ENCODE measurements around the gene FBXO36.
A peak's percentile ranks its signal among the peaks of the same experiment; 100 is the strongest.

The FBXO36 gene, protein sequence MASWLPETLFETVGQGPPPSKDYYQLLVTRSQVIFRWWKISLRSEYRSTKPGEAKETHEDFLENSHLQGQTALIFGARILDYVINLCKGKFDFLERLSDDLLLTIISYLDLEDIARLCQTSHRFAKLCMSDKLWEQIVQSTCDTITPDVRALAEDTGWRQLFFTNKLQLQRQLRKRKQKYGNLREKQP

DNA sequence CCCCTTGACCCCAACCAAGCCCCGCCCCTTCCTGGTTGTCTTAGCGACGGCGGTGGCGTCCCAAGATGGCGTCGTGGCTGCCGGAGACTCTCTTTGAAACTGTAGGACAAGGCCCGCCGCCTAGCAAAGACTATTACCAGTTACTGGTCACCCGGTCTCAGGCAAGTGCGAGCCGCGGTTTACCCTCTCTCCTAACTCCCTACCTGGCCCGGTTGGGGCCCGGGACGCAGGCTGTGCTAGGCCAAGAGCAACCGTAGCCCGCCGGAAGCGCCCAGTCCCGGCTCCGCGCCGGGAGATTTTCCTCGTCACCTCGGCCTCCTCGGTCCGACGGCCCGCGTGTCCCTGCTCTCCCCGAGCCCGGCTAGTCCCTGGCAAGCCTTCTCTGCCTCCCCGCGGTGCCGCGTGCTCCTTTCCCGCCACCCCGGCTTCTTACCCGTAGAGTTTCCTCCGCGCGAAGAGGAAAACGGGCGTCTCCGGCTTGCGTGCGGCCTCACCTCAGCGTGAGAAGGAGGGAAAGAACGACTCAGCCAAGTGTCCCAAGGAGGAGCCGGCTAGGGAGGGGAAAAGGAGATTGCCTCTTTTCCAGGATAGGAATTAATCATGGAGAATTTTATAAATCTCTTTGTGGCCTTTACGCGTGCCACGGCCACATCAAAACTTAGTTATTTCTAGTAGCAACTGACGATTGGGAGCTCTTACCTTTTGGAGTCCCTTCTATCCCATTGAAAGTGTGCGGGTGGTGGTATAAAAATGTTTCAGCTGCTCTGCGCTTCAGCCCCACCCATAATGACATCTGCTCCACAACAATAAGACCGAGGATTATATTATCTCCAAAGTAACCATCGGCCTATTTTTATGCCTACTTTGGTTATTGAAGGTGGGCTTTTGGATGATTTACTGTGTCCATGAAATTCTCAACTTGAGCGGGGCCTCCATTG lies at the start of gene FBXO36:
Gene FBXO36 (plus strand): TSS at position 55 of the 938 bp plus-strand sequence. CDS start 11 bp downstream, at position 66.
- H3K36me3 Mint-ChIP-seq (ENCODE audit: low read depth) = peaks cover 19% of the 10 kb centered on the region
- H3K4me3 Mint-ChIP-seq = peak within 1 kb of the TSS; percentile 98
- peaks cover 51% of the 10 kb centered on the region for H3K4me1 Mint-ChIP-seq
- DNase-seq (peak; percentile 91), ATAC-seq (peak; percentile 60)
- peaks cover 4% of the 10 kb centered on the region for H3K9me3 Mint-ChIP-seq
- H3K27ac Mint-ChIP-seq = peak within 1 kb of the TSS; percentile 99
- no peaks in the 10 kb centered on the region for H3K27me3 Mint-ChIP-seq

DNA sequence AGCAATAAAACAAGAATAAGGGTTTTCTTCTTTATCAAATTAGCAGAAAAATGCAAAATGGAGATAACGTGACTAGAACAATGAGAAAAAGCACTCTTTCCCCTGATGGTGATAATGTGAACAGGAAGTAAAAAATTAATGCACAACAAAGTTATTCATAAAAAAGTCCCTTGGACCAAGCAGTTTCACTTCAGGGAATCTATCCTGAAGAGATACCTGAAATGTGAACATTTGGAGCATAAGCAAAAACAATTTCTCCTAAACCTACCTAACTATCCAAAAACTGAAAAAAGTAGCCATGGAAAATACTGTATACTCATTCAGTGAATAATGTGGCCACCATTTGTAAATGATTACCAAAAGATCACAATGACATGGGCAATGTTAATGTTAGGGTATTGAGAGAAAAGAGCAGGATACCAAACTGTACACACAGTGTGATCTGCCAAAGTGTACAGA lies 49.2 kb upstream of the FBXO36 start:
- no peaks in the 10 kb centered on the region for H3K27me3 Mint-ChIP-seq
- DNase-seq (no peak), ATAC-seq (peak; percentile 46)
- H3K4me3 Mint-ChIP-seq = no peak overlapping the region
- H3K27ac Mint-ChIP-seq = peak overlapping the region; percentile 76
- H3K36me3 Mint-ChIP-seq (ENCODE audit: low read depth) = peaks cover 53% of the 10 kb centered on the region
- peaks cover 28% of the 10 kb centered on the region for H3K4me1 Mint-ChIP-seq
- no peaks in the 10 kb centered on the region for H3K9me3 Mint-ChIP-seq

DNA sequence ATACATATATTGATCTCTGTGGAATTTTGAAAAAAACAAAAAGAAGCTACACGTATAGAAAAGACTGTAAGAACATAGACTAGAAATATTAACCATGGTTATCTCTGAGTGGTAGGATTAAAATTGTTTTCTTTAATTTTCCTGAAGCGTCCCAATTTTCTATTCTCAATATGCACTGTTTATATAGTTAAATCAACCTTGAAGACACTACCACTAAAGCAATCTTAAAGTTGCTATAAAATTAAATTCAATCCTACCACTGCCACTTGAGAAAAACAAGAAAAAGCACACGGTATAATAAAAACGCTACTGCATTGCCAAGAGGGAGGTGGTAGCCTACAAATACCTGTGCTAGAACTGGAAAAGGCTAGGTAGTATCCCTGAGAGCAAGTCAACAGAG lies 47.7 kb upstream of the FBXO36 start:
- ATAC-seq = no peak
- Mint-ChIP-seq H3K27me3 (no peaks in the 10 kb centered on the region), H3K9me3 (no peaks in the 10 kb centered on the region), H3K4me3 (no peak overlapping the region), H3K36me3 (ENCODE audit: low read depth) (peaks cover 51% of the 10 kb centered on the region), H3K27ac (no peak overlapping the region), H3K4me1 (peaks cover 22% of the 10 kb centered on the region)
- DNase-seq = no peak

DNA sequence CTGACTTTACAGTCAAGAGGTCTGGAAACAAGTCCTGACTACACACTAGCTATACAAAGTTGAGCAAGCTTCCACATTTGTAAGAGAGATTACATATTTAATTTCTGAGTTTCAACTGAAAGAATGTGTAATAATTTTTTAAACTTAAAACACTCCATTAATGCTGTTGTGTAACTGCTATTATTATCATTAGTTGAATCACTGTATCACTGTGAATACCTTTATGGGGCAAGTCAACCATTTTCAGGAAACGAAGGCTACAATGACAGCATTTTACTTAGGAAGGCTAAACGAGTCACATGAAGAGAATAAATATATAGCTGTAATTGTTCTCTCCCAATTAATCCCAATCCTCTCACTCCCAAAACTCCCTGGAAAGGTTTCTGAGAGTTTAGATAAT lies 46.8 kb upstream of the FBXO36 start:
- H3K27me3 Mint-ChIP-seq = no peaks in the 10 kb centered on the region
- no peak for DNase-seq
- peaks cover 19% of the 10 kb centered on the region for H3K4me1 Mint-ChIP-seq
- no peak for ATAC-seq
- no peak overlapping the region for H3K27ac Mint-ChIP-seq
- no peaks in the 10 kb centered on the region for H3K9me3 Mint-ChIP-seq
- H3K36me3 Mint-ChIP-seq (ENCODE audit: low read depth) = peaks cover 48% of the 10 kb centered on the region
- H3K4me3 Mint-ChIP-seq = no peak overlapping the region

DNA sequence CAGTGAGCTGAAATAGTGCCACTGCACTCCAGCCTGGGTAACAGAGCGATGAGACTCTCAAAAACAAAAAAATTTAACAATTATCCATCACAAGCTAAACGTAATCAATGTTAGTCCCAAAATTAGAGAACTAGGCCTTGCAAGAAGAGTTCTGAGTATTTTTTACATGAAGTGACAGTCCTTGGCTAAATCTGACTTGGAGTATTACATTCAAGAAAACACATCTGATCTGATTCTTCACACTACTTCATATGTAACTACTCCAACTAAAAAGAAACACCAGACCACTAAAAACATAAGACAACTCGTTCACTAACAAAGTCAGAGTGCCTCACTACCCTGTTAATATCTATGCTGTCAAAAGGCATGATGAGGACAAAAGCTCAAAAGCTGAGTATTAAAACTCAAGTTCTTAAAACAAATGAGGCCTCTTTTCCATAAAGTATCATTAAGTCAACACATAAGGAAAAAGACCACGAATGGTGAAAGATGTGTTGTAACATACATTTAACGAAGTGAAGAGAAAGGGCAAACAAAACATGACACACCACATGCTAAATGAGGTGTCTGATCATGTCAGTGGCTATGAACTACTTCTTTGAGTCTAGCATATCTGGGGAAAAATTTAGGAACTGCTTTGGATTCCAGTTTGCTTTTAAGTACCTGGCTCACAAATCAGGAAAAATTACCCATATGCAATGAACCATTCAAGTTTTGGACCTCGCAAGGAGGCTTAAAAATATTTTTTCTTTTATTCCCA lies 42.9 kb upstream of the FBXO36 start:
- Mint-ChIP-seq H3K9me3 (no peaks in the 10 kb centered on the region), H3K36me3 (ENCODE audit: low read depth) (peaks cover 29% of the 10 kb centered on the region), H3K27me3 (no peaks in the 10 kb centered on the region), H3K27ac (no peak overlapping the region), H3K4me3 (no peak overlapping the region), H3K4me1 (peaks cover 12% of the 10 kb centered on the region)
- ATAC-seq = no peak
- no peak for DNase-seq

DNA sequence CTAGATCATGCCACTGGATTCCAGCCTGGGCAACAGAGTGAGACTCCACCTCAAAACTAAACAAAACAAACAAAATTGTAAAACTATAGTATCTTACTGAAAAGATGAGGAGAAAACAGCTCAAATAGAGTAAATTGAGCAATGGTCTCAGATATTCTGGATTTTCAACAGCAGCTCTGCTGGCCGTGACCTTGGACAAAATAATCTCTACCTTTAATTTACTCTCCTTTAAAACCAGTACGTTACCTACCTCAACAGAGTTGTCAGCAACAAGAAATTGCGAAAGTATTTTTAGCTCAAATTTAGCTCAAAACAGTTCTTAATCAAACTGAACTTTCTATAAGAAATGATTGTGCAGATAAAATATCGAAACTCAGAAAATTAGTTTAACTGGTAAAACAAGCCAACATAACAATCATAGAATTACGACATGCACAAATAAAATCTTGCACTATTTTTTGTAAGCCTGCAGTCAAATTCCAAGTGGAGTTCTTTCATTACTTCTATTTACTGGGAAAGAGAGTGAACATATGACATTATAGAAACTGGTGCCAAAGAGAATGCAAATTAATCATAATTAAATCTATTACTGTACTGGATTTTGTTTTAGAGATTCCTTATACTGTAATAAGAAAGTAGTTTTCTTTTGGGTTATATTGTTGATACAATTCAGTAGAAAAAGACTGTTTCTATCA lies 41.3 kb upstream of the FBXO36 start:
- Mint-ChIP-seq H3K4me1 (peaks cover 22% of the 10 kb centered on the region), H3K36me3 (ENCODE audit: low read depth) (peaks cover 26% of the 10 kb centered on the region), H3K27me3 (no peaks in the 10 kb centered on the region), H3K27ac (no peak overlapping the region), H3K4me3 (no peak overlapping the region), H3K9me3 (no peaks in the 10 kb centered on the region)
- ATAC-seq (no peak), DNase-seq (no peak)

DNA sequence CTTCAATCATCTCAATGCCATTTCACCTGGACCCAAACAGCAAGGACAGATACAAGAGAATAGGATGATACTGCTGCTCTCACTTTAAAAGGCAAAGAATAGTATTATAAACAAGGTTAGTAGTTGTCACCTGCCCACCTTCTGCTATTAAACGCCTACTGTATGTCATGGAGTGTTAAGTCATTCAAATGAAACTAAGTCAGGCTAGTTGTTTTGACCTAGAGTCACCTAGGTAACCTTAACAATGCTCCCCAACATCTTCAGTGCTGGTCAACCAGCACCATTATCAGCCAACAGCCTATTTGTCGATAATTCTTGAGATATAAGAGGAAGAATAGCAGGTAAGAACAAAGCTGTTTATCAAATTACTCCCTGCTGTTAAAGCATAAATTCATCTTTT lies 39.7 kb upstream of the FBXO36 start:
- H3K27me3 Mint-ChIP-seq = no peaks in the 10 kb centered on the region
- H3K4me1 Mint-ChIP-seq = peaks cover 30% of the 10 kb centered on the region
- DNase-seq (no peak), ATAC-seq (no peak)
- H3K4me3 Mint-ChIP-seq = no peak overlapping the region
- H3K9me3 Mint-ChIP-seq = no peaks in the 10 kb centered on the region
- H3K36me3 Mint-ChIP-seq (ENCODE audit: low read depth) = peaks cover 22% of the 10 kb centered on the region
- no peak overlapping the region for H3K27ac Mint-ChIP-seq

DNA sequence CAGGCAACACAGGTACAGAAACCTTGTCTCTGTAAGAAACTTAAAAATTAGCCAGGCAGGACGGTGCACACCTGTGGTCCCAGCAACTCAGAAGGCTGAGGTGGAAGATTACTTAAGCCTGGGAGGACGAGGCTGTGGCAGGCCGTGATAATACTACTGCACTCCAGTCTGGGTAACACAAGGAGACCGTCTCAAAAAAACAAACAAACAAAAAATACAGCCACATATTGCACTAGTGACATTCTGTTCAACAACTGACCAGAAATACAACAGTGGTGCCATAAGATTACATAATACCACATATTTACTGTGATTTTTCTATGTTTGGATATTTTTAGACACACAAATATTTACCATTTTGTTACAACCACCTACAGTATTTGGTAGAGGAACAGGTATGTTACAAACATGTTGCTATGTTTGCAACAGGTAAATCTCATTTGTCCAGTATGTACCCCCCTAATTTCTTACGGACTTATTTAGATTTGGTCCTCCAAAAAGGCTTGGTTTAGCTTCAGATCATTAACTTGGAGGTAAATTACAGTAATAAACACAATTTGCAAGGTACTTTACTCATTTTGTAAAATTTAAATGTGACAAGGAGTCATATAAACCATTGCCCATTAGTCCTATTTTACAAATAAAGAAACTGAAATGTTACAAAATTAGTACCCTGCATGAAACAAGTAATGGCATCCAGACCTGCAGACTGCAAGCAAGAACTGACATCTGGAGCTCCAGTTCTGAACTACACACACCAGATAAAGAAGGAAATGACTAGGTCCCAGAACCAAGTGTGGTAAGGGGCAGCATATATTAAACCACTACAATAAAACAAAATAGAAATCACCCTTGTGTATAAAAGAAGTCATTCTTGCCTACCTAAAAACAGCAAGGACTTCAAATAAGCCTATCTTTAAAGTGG lies 37.3 kb upstream of the FBXO36 start:
- Mint-ChIP-seq H3K4me1 (peaks cover 40% of the 10 kb centered on the region), H3K27me3 (no peaks in the 10 kb centered on the region), H3K27ac (no peak overlapping the region)

DNA sequence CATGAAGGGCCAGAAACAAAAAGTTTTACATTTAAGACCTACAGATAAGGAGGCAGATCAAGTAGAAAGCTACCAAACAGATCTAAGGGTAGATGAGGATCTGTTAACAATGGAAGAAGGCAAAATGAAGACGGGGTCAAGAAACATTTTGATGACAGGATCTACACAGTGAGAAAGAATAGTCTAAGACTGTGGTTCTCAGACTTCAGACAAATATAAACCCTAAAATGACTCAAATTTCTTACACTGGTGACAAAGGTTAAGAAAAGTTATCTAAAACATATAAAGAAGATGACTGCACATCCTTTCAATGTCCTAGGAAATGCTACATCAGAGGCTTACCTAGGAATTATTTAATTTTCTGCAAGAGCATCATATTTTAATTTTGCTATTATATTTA lies 34.9 kb upstream of the FBXO36 start:
- no peak for DNase-seq
- Mint-ChIP-seq H3K4me3 (no peak overlapping the region), H3K36me3 (ENCODE audit: low read depth) (peaks cover 12% of the 10 kb centered on the region), H3K27me3 (no peaks in the 10 kb centered on the region), H3K9me3 (no peaks in the 10 kb centered on the region), H3K4me1 (peaks cover 41% of the 10 kb centered on the region), H3K27ac (no peak overlapping the region)
- no peak for ATAC-seq

More for the DNA sequence above, 37.3 kb upstream of the FBXO36 start:
- Mint-ChIP-seq H3K36me3 (ENCODE audit: low read depth) (peaks cover 14% of the 10 kb centered on the region), H3K4me3 (no peak overlapping the region), H3K9me3 (no peaks in the 10 kb centered on the region)
- no peak for DNase-seq
- ATAC-seq = no peak

DNA sequence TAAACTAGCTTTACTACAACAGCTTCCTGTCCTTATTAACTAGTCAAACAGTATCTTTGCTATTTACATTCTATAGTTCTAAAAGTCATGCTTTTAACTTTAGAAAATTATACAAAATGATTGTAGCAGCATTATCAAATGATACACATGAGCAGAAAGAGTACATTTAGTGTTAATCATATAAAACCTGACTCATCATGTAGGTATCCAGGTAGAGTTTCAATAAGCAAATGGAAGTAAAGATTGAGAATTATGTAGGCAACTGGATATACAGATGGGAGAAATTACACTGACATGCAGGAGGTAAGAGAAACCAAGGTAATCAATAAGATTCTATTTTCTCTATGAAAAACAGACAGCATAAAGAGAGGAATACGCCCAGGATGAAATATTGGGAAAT lies 34.3 kb upstream of the FBXO36 start:
- Mint-ChIP-seq H3K4me1 (peaks cover 38% of the 10 kb centered on the region), H3K36me3 (ENCODE audit: low read depth) (peaks cover 12% of the 10 kb centered on the region), H3K4me3 (no peak overlapping the region), H3K27ac (no peak overlapping the region), H3K27me3 (no peaks in the 10 kb centered on the region), H3K9me3 (no peaks in the 10 kb centered on the region)
- ATAC-seq = no peak
- DNase-seq = no peak

DNA sequence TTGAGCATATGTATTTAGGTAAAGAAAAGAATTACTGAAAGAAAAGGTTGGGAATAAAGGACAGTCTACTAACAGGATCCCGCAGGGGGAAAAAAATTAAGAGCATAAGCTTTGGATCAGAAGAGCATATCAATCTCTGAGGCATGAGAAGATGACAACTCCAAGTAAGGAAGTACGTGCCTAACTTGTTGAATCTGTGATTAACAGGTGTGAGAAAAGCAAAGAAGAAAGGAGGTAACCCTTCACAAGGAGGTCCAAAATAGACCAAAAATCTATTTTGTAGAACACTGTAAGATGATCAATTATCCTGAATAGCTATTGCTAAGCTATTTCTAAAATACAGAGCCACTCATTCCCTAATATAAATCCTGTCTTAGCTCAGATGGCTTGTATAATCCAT lies 33.3 kb upstream of the FBXO36 start:
- peaks cover 18% of the 10 kb centered on the region for H3K36me3 Mint-ChIP-seq (ENCODE audit: low read depth)
- H3K9me3 Mint-ChIP-seq = no peaks in the 10 kb centered on the region
- DNase-seq (no peak), ATAC-seq (no peak)
- peaks cover 39% of the 10 kb centered on the region for H3K4me1 Mint-ChIP-seq
- no peaks in the 10 kb centered on the region for H3K27me3 Mint-ChIP-seq
- no peak overlapping the region for H3K27ac Mint-ChIP-seq
- H3K4me3 Mint-ChIP-seq = no peak overlapping the region

DNA sequence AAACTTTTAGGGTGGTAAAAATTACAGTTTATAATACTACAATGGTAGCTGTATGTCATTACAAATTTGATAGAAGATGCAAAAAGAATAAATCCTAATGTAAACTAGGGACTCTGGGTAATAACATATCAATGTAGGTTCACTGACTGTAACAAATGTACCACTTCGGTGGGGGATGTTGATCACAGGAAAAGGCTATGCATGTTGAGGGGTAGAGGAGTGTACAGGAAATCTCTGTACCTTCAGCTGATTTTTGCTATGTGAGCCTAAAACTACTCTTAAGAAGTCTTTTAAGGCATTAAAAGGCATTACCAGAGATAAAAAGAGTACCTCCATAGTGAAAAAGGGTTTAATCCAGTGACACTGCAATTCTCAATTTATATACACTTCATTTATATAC lies 25.4 kb upstream of the FBXO36 start:
- ATAC-seq = no peak
- Mint-ChIP-seq H3K27me3 (no peaks in the 10 kb centered on the region), H3K36me3 (ENCODE audit: low read depth) (peaks cover 15% of the 10 kb centered on the region), H3K27ac (no peak overlapping the region), H3K4me1 (peaks cover 52% of the 10 kb centered on the region), H3K4me3 (no peak overlapping the region), H3K9me3 (no peaks in the 10 kb centered on the region)
- no peak for DNase-seq

DNA sequence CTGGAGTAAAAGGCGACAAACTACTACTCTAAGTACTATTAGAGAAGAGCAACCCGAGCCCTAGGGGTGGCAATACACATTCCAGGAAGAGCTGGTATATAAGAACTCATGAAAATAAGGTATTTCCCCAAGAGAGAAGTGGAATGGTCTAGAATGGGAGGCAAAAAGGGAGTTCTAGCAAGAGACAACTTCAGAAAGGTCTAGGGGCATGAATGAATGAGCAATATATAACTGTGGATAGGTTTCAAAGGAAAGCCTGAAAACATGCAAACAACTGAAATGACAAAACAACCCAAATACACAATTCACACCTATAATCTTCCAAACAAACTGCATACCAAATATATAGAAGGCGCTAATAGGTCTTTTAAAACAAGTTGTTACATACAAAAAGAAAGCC lies 22.7 kb upstream of the FBXO36 start:
- ATAC-seq (no peak), DNase-seq (no peak)

More for the DNA sequence above, 22.7 kb upstream of the FBXO36 start:
- no peak overlapping the region for H3K27ac Mint-ChIP-seq
- H3K27me3 Mint-ChIP-seq = no peaks in the 10 kb centered on the region
- H3K36me3 Mint-ChIP-seq (ENCODE audit: low read depth) = peaks cover 25% of the 10 kb centered on the region
- H3K4me3 Mint-ChIP-seq = no peak overlapping the region
- H3K4me1 Mint-ChIP-seq = peaks cover 50% of the 10 kb centered on the region
- H3K9me3 Mint-ChIP-seq = no peaks in the 10 kb centered on the region

Measured in activated naive CD8-positive, alpha-beta T cell treated with anti-CD3 and anti-CD28 coated beads, Interleukin-2, amount 50 U/mL, for 24 hours (primary cell).